Naive thymus-derived CD4-positive, alpha-beta T cell (primary cell): ENCODE measurements around the gene C1orf159. TPM values are rescaled to one million over a fixed set of nuclear protein-coding genes. Genes with fewer than 3 reads are reported as not detected.
"Not testable (repeated sequence)": the region's sequence is repeated elsewhere in the genome, so short reads cannot be mapped to it uniquely, and the experiment has no call there.

Source experiments
- ATAC-seq: fragments of 150-1000 bp; cut with Tn5 transposase; 2 replicates; pipeline ENCODE4 v1.10.0; 2021; ENCODE audit warnings: mild to moderate bottlenecking, moderate library complexity
- CTCF ChIA-PET: fragments of 350-600 bp; sonication (Branson Sonifier 250); formaldehyde crosslinking; loops from one replicate; lab custom pipeline; 2021; ENCODE audit warnings: antibody characterized with exemption; lab: Charles Lee
- POLR2A ChIA-PET: fragments of 350-600 bp; sonication (Branson Sonifier 250); formaldehyde crosslinking; loops from one replicate; lab custom pipeline; 2021; ENCODE audit warnings: antibody characterized with exemption, inconsistent platforms; lab: Charles Lee
- DNase-seq, 9 donors: peaks; one replicate each; pipeline versions ENCODE4 v3.0.0 to v3.0.0-alpha.2; 2020 to 2022; ENCODE audit warnings: mixed read lengths in 1 of 9
- H3K27ac ChIP-seq: one replicate; pipeline ENCODE4 v1.7.0; 2013; ENCODE audit warnings: mild to moderate bottlenecking, low read depth, low read length, moderate library complexity
- H3K27me3 ChIP-seq, 2 donors: one replicate each; pipeline ENCODE4 v1.7.0; 2013; ENCODE audit warnings: low read length in 2 of 2, mild to moderate bottlenecking in 2 of 2, moderate library complexity in 2 of 2; ENCODE audit not compliant: control insufficient read depth in 2 of 2, insufficient read depth in 2 of 2
- H3K36me3 ChIP-seq, 3 experiments: 1 replicate in 2 of 3; 2 replicates in 1 of 3; pipeline ENCODE4 v1.7.0; 2013; ENCODE audit warnings: low read length in 3 of 3, mild to moderate bottlenecking in 3 of 3, moderate library complexity in 1 of 3; ENCODE audit not compliant: insufficient read depth in 3 of 3, control insufficient read depth in 2 of 3
- H3K4me1 ChIP-seq, 2 donors: one replicate each; pipeline ENCODE4 v1.7.0; 2013; ENCODE audit warnings: low read length in 2 of 2, mild to moderate bottlenecking in 2 of 2, moderate library complexity in 1 of 2; ENCODE audit not compliant: control insufficient read depth in 2 of 2, insufficient read depth in 2 of 2
- H3K4me3 ChIP-seq: 2 replicates; pipeline ENCODE4 v1.7.0; 2013; ENCODE audit warnings: mild to moderate bottlenecking, low read length
- H3K9me3 ChIP-seq, 3 experiments: 1 replicate in 2 of 3; 2 replicates in 1 of 3; pipeline ENCODE4 v1.7.0; 2013; ENCODE audit warnings: low read length in 3 of 3; ENCODE audit not compliant: control insufficient read depth in 2 of 3
- H3K27ac Mint-ChIP-seq, 9 donors: one replicate each; pipeline ENCODE4 v1.8.0; 2020 to 2022; ENCODE audit warnings: mixed read lengths in 9 of 9, mild to moderate bottlenecking in 8 of 9, moderate library complexity in 5 of 9, inconsistent platforms in 2 of 9
- H3K27me3 Mint-ChIP-seq, 5 donors: one replicate each; pipeline ENCODE4 v1.8.0; 2021 to 2022; ENCODE audit warnings: mixed read lengths in 5 of 5, mild to moderate bottlenecking in 1 of 5
- H3K36me3 Mint-ChIP-seq, 5 donors: one replicate each; pipeline ENCODE4 v1.8.0; 2020 to 2022; ENCODE audit warnings: mixed read lengths in 5 of 5, mild to moderate bottlenecking in 3 of 5, inconsistent platforms in 1 of 5
- H3K4me1 Mint-ChIP-seq, 7 donors: one replicate each; pipeline ENCODE4 v1.8.0; 2020 to 2022; ENCODE audit warnings: mixed read lengths in 7 of 7, mild to moderate bottlenecking in 3 of 7, inconsistent platforms in 1 of 7
- H3K4me3 Mint-ChIP-seq, 10 donors: one replicate each; pipeline ENCODE4 v1.8.0; 2020 to 2022; ENCODE audit warnings: mild to moderate bottlenecking in 10 of 10, mixed read lengths in 10 of 10, moderate library complexity in 6 of 10, inconsistent platforms in 2 of 10
- H3K9me3 Mint-ChIP-seq, 11 donors: one replicate each; pipeline ENCODE4 v1.8.0; 2020 to 2022; ENCODE audit warnings: mixed read lengths in 11 of 11, mild to moderate bottlenecking in 4 of 11, inconsistent platforms in 1 of 11, moderate library complexity in 1 of 11
- intact Hi-C, 2 donors: fragments of 100-400 bp; cut with micrococcal nuclease; formaldehyde crosslinking; loops; one replicate each; pipeline ENCODE4 v1.15.1; 2023
- polyA plus RNA-seq, 2 donors: library from polyadenylated mRNA; unstranded; fragments of 300-500 nt; fragmentation: Illumina TruSeq; gene quantifications; one replicate each; pipeline ENCODE4 v1.2.3, GENCODE V29; 2021
- total RNA-seq, 6 experiments: library from RNA in 5 of 6; stranded (reverse) in 5 of 6; gene quantifications; 1 replicate in 5 of 6; 2 replicates in 1 of 6; pipeline ENCODE4 v1.2.3 and lab custom pipeline; 2021 to 2026

Gene C1orf159
- total and polyA plus RNA-seq, 7 experiments from 2014 or later, result 6.4 to 21.9 (median 19.2) TPM

- H3K9me3 Mint-ChIP-seq, H3K27ac Mint-ChIP-seq, H3K27me3 ChIP-seq, intact Hi-C loops, H3K4me3 Mint-ChIP-seq, H3K4me3 ChIP-seq, H3K27ac ChIP-seq, H3K4me1 Mint-ChIP-seq, H3K9me3 ChIP-seq, ATAC-seq, DNase-seq, H3K27me3 Mint-ChIP-seq, H3K36me3 Mint-ChIP-seq, POLR2A ChIA-PET, CTCF ChIA-PET, H3K36me3 ChIP-seq: not testable (repeated sequence)
- H3K4me1 ChIP-seq, result peaks cover 0 to 11% of the 10 kb centered on the region in 2 donors
These were observed 38.5 kb downstream of the C1orf159 start for GRCh38 chr1:1077396-1077795.

DNA sequence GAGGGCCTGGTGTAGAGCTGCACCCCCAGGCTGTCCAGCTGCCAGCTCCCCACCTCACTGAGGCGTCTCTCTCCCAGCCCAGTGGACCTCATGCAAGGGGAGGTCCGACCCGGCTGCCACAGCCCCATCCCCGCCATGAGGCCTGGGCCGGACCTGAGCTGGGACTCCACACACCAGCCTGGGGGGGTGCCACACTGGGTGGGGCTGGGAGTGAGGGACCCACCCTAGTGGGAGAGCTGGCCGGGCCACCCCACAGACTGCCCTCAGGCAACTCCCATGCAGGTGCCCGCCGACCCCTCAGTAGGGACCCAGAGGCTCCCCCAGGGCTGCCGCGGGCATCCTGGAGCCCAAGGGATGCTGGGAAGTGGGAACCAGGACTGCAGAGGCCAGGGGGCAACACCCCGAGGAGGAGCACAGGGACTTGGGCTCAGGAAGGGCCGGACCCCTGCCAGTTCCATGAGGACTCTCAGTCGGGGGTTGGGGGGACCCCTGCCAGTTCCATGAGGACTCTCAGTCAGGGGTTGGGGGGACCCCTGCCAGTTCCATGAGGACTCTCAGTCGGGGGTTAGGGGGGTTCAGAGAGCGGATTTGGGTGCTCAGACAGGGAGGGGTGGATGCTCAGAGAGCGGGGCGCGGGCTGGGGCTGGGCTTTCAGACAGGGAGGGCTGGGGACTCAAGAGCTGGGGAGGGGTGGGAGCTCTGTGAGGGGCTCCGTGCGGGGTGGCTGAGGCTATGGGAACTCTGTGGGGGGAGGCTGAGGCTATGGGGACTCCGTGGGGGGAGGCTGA, 40.5 kb downstream of the C1orf159 start:
- ChIA-PET CTCF (interaction anchor here (0.6 kb wide), 1 partner anchor 76 kb away, joined by 3 read pairs; no protein-coding TSS in a partner anchor), POLR2A (no interaction called here)
- Histone ChIP-seq H3K36me3 (no peaks in the 10 kb centered on the region), H3K4me3 (no peak overlapping the region), H3K27ac (no peak overlapping the region), H3K4me1 (peaks cover 0 to 11% of the 10 kb centered on the region in 2 donors), H3K27me3 (peaks cover 0 to 3% of the 10 kb centered on the region in 2 donors), H3K9me3 (no peaks in the 10 kb centered on the region)
- Mint-ChIP-seq H3K27ac (no peak overlapping the region), H3K36me3 (no peaks in the 10 kb centered on the region), H3K4me1 (peaks cover 0 to 6% (median 0%) of the 10 kb centered on the region in 7 donors), H3K9me3 (no peaks in the 10 kb centered on the region), H3K27me3 (peaks cover 0 to 6% (median 5%) of the 10 kb centered on the region in 5 donors), H3K4me3 (no peak overlapping the region)
- ATAC-seq (no peak), DNase-seq (no peak)
- intact Hi-C loops, result no loop called here

GRCh38 chr1:1074631-1075147, 41.2 kb downstream of the C1orf159 start:
- H3K4me1 ChIP-seq, result peaks cover 0 to 4% of the 10 kb centered on the region in 2 donors
- Mint-ChIP-seq H3K4me3 (peak overlapping the region in 1 of 10 donors; percentile 45), H3K36me3 (no peaks in the 10 kb centered on the region), H3K4me1 (peaks cover 0 to 6% (median 0%) of the 10 kb centered on the region in 7 donors), H3K27me3 (peaks cover 0 to 6% (median 5%) of the 10 kb centered on the region in 5 donors), H3K9me3 (no peaks in the 10 kb centered on the region), H3K27ac (peak overlapping the region in 2 of 9 donors; percentile 21 to 46)
- ChIA-PET POLR2A (no interaction called here), CTCF (interaction anchor here (0.6 kb wide), 1 partner anchor 76 kb away, joined by 3 read pairs; no protein-coding TSS in a partner anchor)
- no peak overlapping the region for H3K27ac ChIP-seq
- DNase-seq (no peak), ATAC-seq (no peak)
- H3K4me3 ChIP-seq, result no peak overlapping the region
- intact Hi-C loops, result no loop called here
- H3K36me3 ChIP-seq, result no peaks in the 10 kb centered on the region
- peaks cover 0 to 3% of the 10 kb centered on the region in 2 donors for H3K27me3 ChIP-seq
- no peaks in the 10 kb centered on the region for H3K9me3 ChIP-seq

DNA sequence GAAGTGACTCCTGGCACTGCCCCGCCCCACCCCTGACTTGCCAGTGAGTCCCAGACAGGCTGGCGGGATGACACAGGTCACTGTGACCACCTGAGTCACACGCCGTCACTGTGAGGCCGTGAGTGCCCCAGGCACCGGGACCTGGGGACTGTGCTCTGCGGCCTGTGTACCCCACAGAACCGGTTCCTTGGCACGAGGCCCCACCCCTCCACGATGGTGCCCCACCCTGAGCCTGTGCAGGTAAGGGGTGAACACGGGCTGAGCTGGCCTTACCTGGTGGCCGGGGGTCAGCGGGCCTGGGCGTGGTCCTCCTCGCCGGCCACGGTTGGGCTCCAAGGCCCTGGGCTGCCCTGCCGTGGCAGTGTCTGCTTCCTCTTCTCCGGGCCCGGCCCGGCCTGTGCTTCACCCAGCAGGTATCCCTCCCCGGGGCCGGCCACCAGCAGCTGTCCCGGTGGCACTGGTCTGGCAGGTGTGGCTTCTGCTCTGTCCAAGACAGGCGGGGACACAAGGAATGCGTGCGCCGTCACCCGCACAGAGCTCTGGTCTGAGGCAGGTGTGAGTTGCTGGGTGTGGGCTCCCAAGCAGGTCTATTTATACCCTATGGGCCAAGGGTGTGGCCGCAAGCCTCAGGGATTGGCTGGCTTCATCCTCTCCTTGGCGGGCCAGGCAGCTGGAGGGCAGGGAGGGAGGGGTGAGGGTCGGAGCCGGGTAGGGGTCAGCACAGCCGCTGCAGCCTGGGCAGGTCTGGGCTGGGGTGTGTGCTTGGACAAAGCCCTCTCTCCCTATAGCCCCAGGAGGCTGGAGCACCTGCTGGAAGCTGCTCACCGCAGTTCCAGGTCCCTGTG, 41.9 kb downstream of the C1orf159 start, which contains the start of gene RNF223:
RNF223 (minus strand) TSS at position 564 of the 845 bp plus-strand sequence. CDS start 1,740 bp downstream, outside the sequence.
- H3K9me3 Mint-ChIP-seq, result no peaks in the 10 kb centered on the region
- peaks cover 0 to 6% (median 5%) of the 10 kb centered on the region in 5 donors for H3K27me3 Mint-ChIP-seq
- peaks cover 0 to 3% of the 10 kb centered on the region in 2 donors for H3K27me3 ChIP-seq
- H3K36me3 Mint-ChIP-seq, result no peaks in the 10 kb centered on the region
- H3K4me3 ChIP-seq, result no peak within 1 kb of the TSS
- DNase-seq, result no peak
- intact Hi-C loops, result no loop called here
- H3K4me3 Mint-ChIP-seq, result peak within 1 kb of the TSS in 1 of 10 donors; percentile 45
- H3K27ac ChIP-seq, result no peak within 1 kb of the TSS
- ChIA-PET POLR2A (no interaction called here), CTCF (interaction anchor here (1.1 kb wide), 1 partner anchor 89 kb away, joined by 3 read pairs; no protein-coding TSS in a partner anchor)
- ATAC-seq, result no peak
- peaks cover 0 to 4% of the 10 kb centered on the region in 2 donors for H3K4me1 ChIP-seq
- no peaks in the 10 kb centered on the region for H3K9me3 ChIP-seq
- peaks cover 0 to 4% (median 0%) of the 10 kb centered on the region in 7 donors for H3K4me1 Mint-ChIP-seq
- H3K36me3 ChIP-seq, result no peaks in the 10 kb centered on the region
- peak within 1 kb of the TSS in 2 of 9 donors; percentile 21 to 46 for H3K27ac Mint-ChIP-seq

- H3K36me3 ChIP-seq, result no peaks in the 10 kb centered on the region
- ATAC-seq, result no peak
- H3K27me3 Mint-ChIP-seq, result peaks cover 0 to 6% (median 5%) of the 10 kb centered on the region in 5 donors
- no peaks in the 10 kb centered on the region for H3K9me3 Mint-ChIP-seq
- H3K4me3 Mint-ChIP-seq, result peak overlapping the region in 1 of 10 donors; percentile 21
- peaks cover 0 to 3% of the 10 kb centered on the region in 2 donors for H3K27me3 ChIP-seq
- H3K36me3 Mint-ChIP-seq, result no peaks in the 10 kb centered on the region
- no peak overlapping the region for H3K4me3 ChIP-seq
- no peak for DNase-seq
- H3K27ac Mint-ChIP-seq, result no peak overlapping the region
- ChIA-PET POLR2A (no interaction called here), CTCF (interaction anchor here (1.1 kb wide), 1 partner anchor 89 kb away, joined by 3 read pairs; no protein-coding TSS in a partner anchor)
- H3K4me1 ChIP-seq, result peaks cover 4% of the 10 kb centered on the region in 2 donors
- no peak overlapping the region for H3K27ac ChIP-seq
- H3K4me1 Mint-ChIP-seq, result peaks cover 0 to 4% (median 0%) of the 10 kb centered on the region in 7 donors
- intact Hi-C loops, result no loop called here
- no peaks in the 10 kb centered on the region for H3K9me3 ChIP-seq
These were observed 42.8 kb downstream of the C1orf159 start for GRCh38 chr1:1072849-1073742.
